SK-N-MC (cell line): ENCODE results near the gene PLEKHS1.

ENCODE experiments used
- EZH2 ChIP-seq: fragments of 200-600 bp; sonication (generic); IDR thresholded peaks from one replicate; pipeline ENCODE4 v1.6.1; 2017; ENCODE audit warnings: antibody characterized with exemption
- FOXP2 ChIP-seq: optimal IDR thresholded peaks from 2 replicates; pipeline ENCODE3; 2011; ENCODE audit warnings: mild to moderate bottlenecking, moderate library complexity; ENCODE audit not compliant: insufficient read depth; ENCODE audit errors: extremely low read length, control extremely low read depth

- TF ChIP-seq EZH2, result no peak
- no peak for TF ChIP-seq FOXP2
Observed at GRCh38 chr10:113712024-113712423, 39.5 kb upstream of the PLEKHS1 start.
